CD14-positive monocyte (primary cell): ENCODE results near the gene ATP11A. TPM values are rescaled to one million over a fixed set of nuclear protein-coding genes. Genes with fewer than 3 reads are reported as not detected.

Source experiments
- DNase-seq, 3 donors: peaks; one replicate each; pipeline ENCODE4 v3.0.0-alpha.2; 2011 to 2022
- H2AFZ ChIP-seq: 2 replicates; pipeline ENCODE4 v1.6.0; 2012; ENCODE audit warnings: mild to moderate bottlenecking, low read depth, low read length, inconsistent platforms; ENCODE audit not compliant: insufficient read depth, poor library complexity, severe bottlenecking
- H3K27ac ChIP-seq, 2 donors: 1 replicate in 1 of 2; 2 replicates in 1 of 2; pipeline ENCODE4 v1.5.1; 2012 to 2013; ENCODE audit warnings: low read length in 2 of 2, control low read depth in 1 of 2, inconsistent platforms in 1 of 2, low read depth in 1 of 2, mild to moderate bottlenecking in 1 of 2
- H3K27me3 ChIP-seq, 2 donors: one replicate each; pipeline versions ENCODE4 v1.6.0 to v1.6.1; 2011 to 2013; ENCODE audit warnings: low read length in 2 of 2; ENCODE audit not compliant: control insufficient read depth in 2 of 2, insufficient read depth in 2 of 2
- H3K36me3 ChIP-seq, 2 donors: replicated peaks in 1 of 2; 1 replicate in 1 of 2; 2 replicates in 1 of 2; pipeline versions ENCODE4 v1.5.1 to v1.6.1; 2012 to 2013; ENCODE audit warnings: low read length in 2 of 2, control low read depth in 1 of 2, inconsistent platforms in 1 of 2, mild to moderate bottlenecking in 1 of 2; ENCODE audit not compliant: insufficient read depth in 2 of 2, control insufficient read depth in 1 of 2
- H3K4me1 ChIP-seq, 2 donors: 1 replicate in 1 of 2; 2 replicates in 1 of 2; pipeline versions ENCODE4 v1.5.1 to v1.6.1; 2012 to 2013; ENCODE audit warnings: low read length in 2 of 2, control low read depth in 1 of 2, inconsistent platforms in 1 of 2, mild to moderate bottlenecking in 1 of 2, moderate library complexity in 1 of 2; ENCODE audit not compliant: insufficient read depth in 2 of 2, control insufficient read depth in 1 of 2
- H3K4me2 ChIP-seq: replicated peaks from 2 replicates; pipeline ENCODE3; 2012; ENCODE audit warnings: low read length, moderate library complexity, mild to moderate bottlenecking; ENCODE audit not compliant: poor library complexity, severe bottlenecking; ENCODE audit errors: extremely low read depth
- H3K4me3 ChIP-seq, 3 experiments: fragments of 200-600 bp in 1 of 3; sonication (generic) in 1 of 3; replicated peaks in 1 of 3; 1 replicate in 2 of 3; 2 replicates in 1 of 3; pipeline ENCODE4 v1.5.1; 2011 to 2013; ENCODE audit warnings: low read length in 3 of 3, mild to moderate bottlenecking in 3 of 3, control low read depth in 2 of 3, low read depth in 2 of 3, inconsistent platforms in 1 of 3, moderate library complexity in 1 of 3
- H3K79me2 ChIP-seq: 2 replicates; pipeline ENCODE4 v1.6.0; 2012; ENCODE audit warnings: mild to moderate bottlenecking, control low read depth, inconsistent platforms, low read length, moderate library complexity; ENCODE audit not compliant: insufficient read depth
- H3K9ac ChIP-seq: 2 replicates; pipeline ENCODE4 v1.6.0; 2017; ENCODE audit warnings: low read length, mild to moderate bottlenecking; ENCODE audit not compliant: insufficient read depth, poor library complexity, severe bottlenecking
- H3K9me3 ChIP-seq, 2 donors: replicated peaks in 1 of 2; 1 replicate in 1 of 2; 2 replicates in 1 of 2; pipeline versions ENCODE4 v1.5.1 to v1.6.1; 2012 to 2013; ENCODE audit warnings: low read length in 2 of 2, control low read depth in 1 of 2; ENCODE audit not compliant: control insufficient read depth in 1 of 2, insufficient read depth in 1 of 2
- H4K20me1 ChIP-seq: 2 replicates; pipeline ENCODE4 v1.6.0; 2012; ENCODE audit warnings: mild to moderate bottlenecking, low read length, control low read depth, moderate library complexity; ENCODE audit not compliant: insufficient read depth
- H3K27ac Mint-ChIP-seq, 7 donors: one replicate each; pipeline ENCODE4 v1.8.0; 2020; ENCODE audit warnings: mild to moderate bottlenecking in 7 of 7, mixed read lengths in 7 of 7, moderate library complexity in 6 of 7, inconsistent platforms in 2 of 7
- H3K27me3 Mint-ChIP-seq, 3 donors: one replicate each; pipeline ENCODE4 v1.8.0; 2021 to 2022; ENCODE audit warnings: low read depth in 3 of 3, mild to moderate bottlenecking in 3 of 3, mixed read lengths in 3 of 3, moderate library complexity in 3 of 3, inconsistent platforms in 1 of 3
- H3K36me3 Mint-ChIP-seq, 2 donors: one replicate each; pipeline ENCODE4 v1.8.0; 2020; ENCODE audit warnings: mixed read lengths in 2 of 2, inconsistent platforms in 1 of 2, mild to moderate bottlenecking in 1 of 2
- H3K4me1 Mint-ChIP-seq: one replicate; pipeline ENCODE4 v1.8.0; 2020; ENCODE audit warnings: mild to moderate bottlenecking, mixed read lengths
- H3K4me3 Mint-ChIP-seq, 2 donors: one replicate each; pipeline ENCODE4 v1.8.0; 2020; ENCODE audit warnings: mild to moderate bottlenecking in 2 of 2, mixed read lengths in 2 of 2, moderate library complexity in 1 of 2
- H3K9me3 Mint-ChIP-seq, 7 donors: one replicate each; pipeline ENCODE4 v1.8.0; 2020 to 2022; ENCODE audit warnings: mixed read lengths in 7 of 7, mild to moderate bottlenecking in 6 of 7, moderate library complexity in 6 of 7, inconsistent platforms in 2 of 7
- CTCF ChIP-seq: fragments of 200-600 bp; IDR thresholded peaks from one replicate; pipeline ENCODE4 v1.8.0; 2022; ENCODE audit warnings: antibody characterized with exemption, mild to moderate bottlenecking
- WGBS: methylation state at CpG from one replicate; pipeline ENCODE4 v1.1.5; 2013; ENCODE audit warnings: missing lambda C conversion rate; ENCODE audit not compliant: insufficient coverage; 5-methylcytosine and 5-hydroxymethylcytosine counted together
- intact Hi-C, 2 donors: fragments of 100-400 bp; cut with micrococcal nuclease; formaldehyde crosslinking; loops; one replicate each; pipeline versions ENCODE4 v1.15.0 to v1.15.1; 2023
- polyA plus RNA-seq, 3 donors: library from polyadenylated mRNA; depleted of rRNA in 1 of 3; unstranded in 2 of 3; stranded (reverse) in 1 of 3; fragments of 300-500 nt in 2 of 3; fragments of >200 nt in 1 of 3; fragmentation: Illumina TruSeq in 2 of 3; gene quantifications; 1 replicate in 2 of 3; 2 replicates in 1 of 3; pipeline ENCODE4 v1.2.3, GENCODE V29; 2012 to 2021

ATP11A gene
- polyA plus RNA-seq, 3 donors: 7.2 to 45.4 (median 7.6) TPM

- no peak for TF ChIP-seq CTCF
- DNase-seq: no peak
- H3K4me3 ChIP-seq: no peak overlapping the region
- H3K4me1 ChIP-seq: no peaks in the 10 kb centered on the region
- no peaks in the 10 kb centered on the region for H3K4me1 Mint-ChIP-seq
- peaks cover 3% of the 10 kb centered on the region for H3K79me2 ChIP-seq
- intact Hi-C loops: no loop called here
- H3K9me3 Mint-ChIP-seq: peaks cover 0 to 14% (median 7%) of the 10 kb centered on the region in 7 donors
- no peak overlapping the region for H2AFZ ChIP-seq
- H3K36me3 Mint-ChIP-seq: peaks cover 75 to 93% of the 10 kb centered on the region in 2 donors
- H3K4me2 ChIP-seq: no peak overlapping the region
- peaks cover 64% of the 10 kb centered on the region for H4K20me1 ChIP-seq
- 96% methylated on average over 29 of the region's 40 CpGs for whole genome bisulfite sequencing
- H3K27me3 Mint-ChIP-seq: no peaks in the 10 kb centered on the region
- no peak overlapping the region for H3K27ac ChIP-seq
- H3K9me3 ChIP-seq: peaks cover 0 to 8% of the 10 kb centered on the region in 2 donors
- H3K27ac Mint-ChIP-seq: peak overlapping the region in 1 of 7 donors; percentile 50
- peaks cover 79 to 97% of the 10 kb centered on the region in 2 donors for H3K36me3 ChIP-seq
- H3K4me3 Mint-ChIP-seq: no peak overlapping the region
- H3K9ac ChIP-seq: no peak overlapping the region
- H3K27me3 ChIP-seq: no peaks in the 10 kb centered on the region
These were observed 119.8 kb downstream of the ATP11A start for GRCh38 chr13:112809332-112810315.

- H3K4me3 Mint-ChIP-seq: no peak overlapping the region
- H3K4me1 ChIP-seq: no peaks in the 10 kb centered on the region
- no peaks in the 10 kb centered on the region for H3K79me2 ChIP-seq
- intact Hi-C loops: no loop called here
- DNase-seq: no peak
- H3K27me3 ChIP-seq: no peaks in the 10 kb centered on the region
- H3K9ac ChIP-seq: no peak overlapping the region
- no peak overlapping the region for H3K27ac ChIP-seq
- H3K27ac Mint-ChIP-seq: no peak overlapping the region
- whole genome bisulfite sequencing: 97% methylated on average over 10 of the region's 14 CpGs
- H3K9me3 Mint-ChIP-seq: peaks cover 3 to 14% (median 7%) of the 10 kb centered on the region in 7 donors
- H3K4me2 ChIP-seq: no peak overlapping the region
- H3K27me3 Mint-ChIP-seq: peaks cover 0 to 2% (median 0%) of the 10 kb centered on the region in 3 donors
- peaks cover 79 to 94% of the 10 kb centered on the region in 2 donors for H3K36me3 Mint-ChIP-seq
- H2AFZ ChIP-seq: no peak overlapping the region
- peaks cover 84 to 97% of the 10 kb centered on the region in 2 donors for H3K36me3 ChIP-seq
- peaks cover 0 to 8% of the 10 kb centered on the region in 2 donors for H3K9me3 ChIP-seq
- no peak for TF ChIP-seq CTCF
- H4K20me1 ChIP-seq: peaks cover 55% of the 10 kb centered on the region
- H3K4me3 ChIP-seq: no peak overlapping the region
- H3K4me1 Mint-ChIP-seq: no peaks in the 10 kb centered on the region
These were observed 120.8 kb downstream of the ATP11A start for GRCh38 chr13:112810608-112811007.
